ENCODE data around the gene PNCK.

DNA sequence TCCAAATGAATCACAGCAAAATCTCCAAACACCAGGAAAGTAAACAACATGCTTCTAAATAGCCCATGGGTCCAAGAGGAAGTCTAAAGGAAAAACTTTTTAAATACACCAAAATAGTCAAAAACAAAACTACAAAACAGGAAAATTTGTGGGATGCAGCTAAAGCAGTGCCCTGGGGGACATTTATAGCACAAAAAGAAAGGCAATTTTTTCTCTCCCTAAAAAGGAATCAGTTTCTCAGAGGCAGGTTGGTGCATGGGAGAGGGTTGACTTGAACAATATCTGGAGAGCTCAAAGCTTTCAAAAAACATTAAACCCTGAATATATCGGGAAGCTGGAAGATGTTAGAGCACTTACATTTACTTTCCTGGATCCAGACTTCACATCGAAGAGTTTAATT lies 42.3 kb downstream of the PNCK start:
- TF ChIP-seq, protein P1, sequence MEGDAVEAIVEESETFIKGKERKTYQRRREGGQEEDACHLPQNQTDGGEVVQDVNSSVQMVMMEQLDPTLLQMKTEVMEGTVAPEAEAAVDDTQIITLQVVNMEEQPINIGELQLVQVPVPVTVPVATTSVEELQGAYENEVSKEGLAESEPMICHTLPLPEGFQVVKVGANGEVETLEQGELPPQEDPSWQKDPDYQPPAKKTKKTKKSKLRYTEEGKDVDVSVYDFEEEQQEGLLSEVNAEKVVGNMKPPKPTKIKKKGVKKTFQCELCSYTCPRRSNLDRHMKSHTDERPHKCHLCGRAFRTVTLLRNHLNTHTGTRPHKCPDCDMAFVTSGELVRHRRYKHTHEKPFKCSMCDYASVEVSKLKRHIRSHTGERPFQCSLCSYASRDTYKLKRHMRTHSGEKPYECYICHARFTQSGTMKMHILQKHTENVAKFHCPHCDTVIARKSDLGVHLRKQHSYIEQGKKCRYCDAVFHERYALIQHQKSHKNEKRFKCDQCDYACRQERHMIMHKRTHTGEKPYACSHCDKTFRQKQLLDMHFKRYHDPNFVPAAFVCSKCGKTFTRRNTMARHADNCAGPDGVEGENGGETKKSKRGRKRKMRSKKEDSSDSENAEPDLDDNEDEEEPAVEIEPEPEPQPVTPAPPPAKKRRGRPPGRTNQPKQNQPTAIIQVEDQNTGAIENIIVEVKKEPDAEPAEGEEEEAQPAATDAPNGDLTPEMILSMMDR (IDR thresholded peaks at IDR 0.05): no peak
- no peak for TF ChIP-seq POLR2A (IDR thresholded peaks at IDR 0.05)
